MCF 10A (cell line): ENCODE results near the gene TMEM131. TPM values are rescaled to one million over a fixed set of nuclear protein-coding genes. Genes with fewer than 3 reads are reported as not detected.
"Not testable (repeated sequence)": the region's sequence is repeated elsewhere in the genome, so short reads cannot be mapped to it uniquely, and the experiment has no call there.

Experiments used
- BruUV-seq: library from RNA; stranded (reverse); fragments of 400-500 nt; replicated peaks from 2 replicates; lab custom pipeline; 2021; lab: Mats Ljungman, UMichigan
- CTCF ChIA-PET: fragments of 300-600 bp; sonication (Branson Sonifier 250); formaldehyde crosslinking; extraction: SDS; loops from one replicate; lab custom pipeline; 2021; ENCODE audit warnings: antibody characterized with exemption, inconsistent platforms; lab: Yijun Ruan, JAX
- POLR2A ChIA-PET: fragments of 300-600, 350-650 bp; sonication (Branson Sonifier 250); formaldehyde crosslinking; extraction: SDS; loops from one replicate; lab custom pipeline; 2020; ENCODE audit warnings: antibody characterized with exemption, inconsistent platforms; lab: Yijun Ruan, JAX
- DNase-seq: peaks from one replicate; pipeline ENCODE4 v3.0.0-alpha.2; 2018; ENCODE audit not compliant: unreplicated experiment
- H3K27ac Mint-ChIP-seq: one replicate; pipeline ENCODE4 v1.8.0; 2022; ENCODE audit warnings: mild to moderate bottlenecking, low read depth, mixed read lengths; ENCODE audit not compliant: unreplicated experiment
- H3K27me3 Mint-ChIP-seq: one replicate; pipeline ENCODE4 v1.8.0; 2022; ENCODE audit warnings: mixed read lengths; ENCODE audit not compliant: insufficient read depth, unreplicated experiment
- H3K36me3 Mint-ChIP-seq: one replicate; pipeline ENCODE4 v1.8.0; 2022; ENCODE audit warnings: mild to moderate bottlenecking, moderate library complexity, mixed read lengths; ENCODE audit not compliant: insufficient read depth, unreplicated experiment
- H3K4me1 Mint-ChIP-seq: one replicate; pipeline ENCODE4 v1.8.0; 2022; ENCODE audit warnings: mixed read lengths; ENCODE audit not compliant: insufficient read depth, unreplicated experiment
- H3K4me3 Mint-ChIP-seq: one replicate; pipeline ENCODE4 v1.8.0; 2022; ENCODE audit warnings: mild to moderate bottlenecking, moderate library complexity, mixed read lengths; ENCODE audit not compliant: unreplicated experiment
- H3K9me3 Mint-ChIP-seq: one replicate; pipeline ENCODE4 v1.8.0; 2022; ENCODE audit warnings: mixed read lengths; ENCODE audit not compliant: unreplicated experiment
- CTCF ChIP-seq: fragments of 200-600 bp; IDR thresholded peaks from one replicate; pipeline ENCODE4 v1.8.0; 2022; ENCODE audit warnings: antibody characterized with exemption, mild to moderate bottlenecking; ENCODE audit not compliant: unreplicated experiment
- intact Hi-C: fragments of 100-400 bp; cut with micrococcal nuclease; formaldehyde crosslinking; loops from 2 replicates; pipeline ENCODE4 v1.14.1; 2022
- total RNA-seq: library from RNA; stranded (reverse); gene quantifications from 2 replicates; pipeline ENCODE4 v1.2.3, GENCODE V29; 2022

TMEM131 gene
- total RNA-seq, 1 experiment from 2014 or later, result 42.2 TPM

- CTCF ChIA-PET, result interaction anchor here (0.9 to 2.6 kb wide), 3 partner anchors 13 to 27 kb away, joined by 3 to 10 read pairs (median 3); no protein-coding TSS in a partner anchor
Observed at GRCh38 chr2:97713296-97714083, 282.3 kb downstream of the TMEM131 start, which contains the start of gene ZAP70. Gene ZAP70, plus strand, starts transcription at chr2:97713576. Its CDS starts 10,461 bp downstream, at chr2:97724037.

GRCh38 chr2:97712693-97713295 lies 283.0 kb downstream of the TMEM131 start:
- POLR2A ChIA-PET, result no interaction called here
- no TSS peak for BruUV-seq
- intact Hi-C loops, result no loop called here
- no peak overlapping the region for H3K27ac Mint-ChIP-seq
- H3K27me3 Mint-ChIP-seq, result no peaks in the 10 kb centered on the region
- H3K36me3 Mint-ChIP-seq, result no peaks in the 10 kb centered on the region
- no peak for DNase-seq
- CTCF ChIA-PET, result interaction anchor here (0.6 to 2.6 kb wide), 7 partner anchors 9 to 31 kb away, joined by 3 to 10 read pairs (median 3); no protein-coding TSS in a partner anchor
- H3K4me1 Mint-ChIP-seq, result no peaks in the 10 kb centered on the region
- no peak for TF ChIP-seq CTCF
- H3K9me3 Mint-ChIP-seq, result no peaks in the 10 kb centered on the region
- no peak overlapping the region for H3K4me3 Mint-ChIP-seq

More at GRCh38 chr2:97713296-97714083, 282.3 kb downstream of the TMEM131 start, which contains the start of gene ZAP70:
- H3K27ac Mint-ChIP-seq, result peak within 1 kb of the TSS; percentile 32
- H3K9me3 Mint-ChIP-seq, result no peaks in the 10 kb centered on the region
- BruUV-seq, result no TSS peak
- no peaks in the 10 kb centered on the region for H3K36me3 Mint-ChIP-seq
- H3K4me1 Mint-ChIP-seq, result no peaks in the 10 kb centered on the region
- no peaks in the 10 kb centered on the region for H3K27me3 Mint-ChIP-seq
- no peak within 1 kb of the TSS for H3K4me3 Mint-ChIP-seq
- DNase-seq, result no peak
- no peak for TF ChIP-seq CTCF
- POLR2A ChIA-PET, result no interaction called here
- intact Hi-C loops, result no loop called here

- H3K36me3 Mint-ChIP-seq, intact Hi-C loops, H3K4me1 Mint-ChIP-seq, H3K4me3 Mint-ChIP-seq, DNase-seq, BruUV-seq, H3K27me3 Mint-ChIP-seq, H3K9me3 Mint-ChIP-seq, H3K27ac Mint-ChIP-seq: not testable (repeated sequence)
- ChIA-PET CTCF (interaction anchor here (0.6 to 2.6 kb wide), 6 partner anchors 9 to 32 kb away, joined by 3 to 10 read pairs (median 4); no protein-coding TSS in a partner anchor), POLR2A (interaction anchor here (1.0 kb wide), 1 partner anchor 18 kb away, joined by 3 read pairs; no protein-coding TSS in a partner anchor)
Observed at GRCh38 chr2:97712175-97712574, 283.6 kb downstream of the TMEM131 start.

GRCh38 chr2:97711394-97711711 lies 284.4 kb downstream of the TMEM131 start:
- no peaks in the 10 kb centered on the region for H3K27me3 Mint-ChIP-seq
- no peak overlapping the region for H3K4me3 Mint-ChIP-seq
- no peak for TF ChIP-seq CTCF
- no TSS peak for BruUV-seq
- H3K36me3 Mint-ChIP-seq, result no peaks in the 10 kb centered on the region
- intact Hi-C loops, result no loop called here
- ChIA-PET POLR2A (interaction anchor here (1.0 kb wide), 1 partner anchor 19 kb away, joined by 3 read pairs; no protein-coding TSS in a partner anchor), CTCF (interaction anchor here (1.6 to 2.6 kb wide), 2 partner anchors 11 to 14 kb away, joined by 4 to 10 read pairs; no protein-coding TSS in a partner anchor)
- no peaks in the 10 kb centered on the region for H3K4me1 Mint-ChIP-seq
- H3K27ac Mint-ChIP-seq, result no peak overlapping the region
- DNase-seq, result no peak
- H3K9me3 Mint-ChIP-seq, result no peaks in the 10 kb centered on the region
